Measurements from ENCODE around the gene TMIGD2.

The TMIGD2 gene

GRCh38 chr19:4266253-4267000 is 35.8 kb downstream of the TMIGD2 start:
- Histone ChIP-seq H3K4me3 (ENCODE audit: low read length) (no peak overlapping the region), H3K36me3 (ENCODE audit: control insufficient read depth, low read length) (peaks cover 43% of the 10 kb centered on the region), H3K9me2 (replicated peaks; ENCODE audit: control insufficient read depth, low read length) (no peaks in the 10 kb centered on the region)

GRCh38 chr19:4264812-4265211 is 37.4 kb downstream of the TMIGD2 start:
- Histone ChIP-seq H3K27me3 (ENCODE audit: control insufficient read depth, low read length) (no peaks in the 10 kb centered on the region), H3K4me3 (ENCODE audit: low read length) (no peak overlapping the region), H3K79me2 (ENCODE audit: control insufficient read depth, low read length) (no peaks in the 10 kb centered on the region), H3K4me2 (ENCODE audit: low read length) (no peak overlapping the region), H3K9me3 (ENCODE audit: control insufficient read depth, insufficient read depth, low read length) (no peaks in the 10 kb centered on the region), H3K4me1 (ENCODE audit: control insufficient read depth, low read length) (no peaks in the 10 kb centered on the region), H3K36me3 (ENCODE audit: control insufficient read depth, low read length) (peaks cover 49% of the 10 kb centered on the region), H4K20me1 (ENCODE audit: control insufficient read depth, insufficient read depth, low read depth, low read length) (no peaks in the 10 kb centered on the region), H3F3A (ENCODE audit: control insufficient read depth, insufficient read depth) (no peaks in the 10 kb centered on the region; the same call in 1 of the 2 replicates), H3K9me2 (replicated peaks; ENCODE audit: control insufficient read depth, low read length) (no peaks in the 10 kb centered on the region), H3K27ac (ENCODE audit: low read depth, low read length) (no peak overlapping the region)
- TF ChIP-seq EZH2phosphoT487 (IDR thresholded peaks at IDR 0.05; ENCODE audit: borderline replicate concordance, low read length) (no peak), CTCF (IDR thresholded peaks at IDR 0.05; ENCODE audit: low read depth, low read length, poor library complexity, severe bottlenecking) (no peak)

More at GRCh38 chr19:4266253-4267000, 35.8 kb downstream of the TMIGD2 start:
- H3K27ac ChIP-seq (ENCODE audit: low read depth, low read length), result no peak overlapping the region
- no peaks in the 10 kb centered on the region for H3K9me3 ChIP-seq (ENCODE audit: control insufficient read depth, insufficient read depth, low read length)
- no peak for TF ChIP-seq EZH2phosphoT487 (IDR thresholded peaks at IDR 0.05; ENCODE audit: borderline replicate concordance, low read length)
- TF ChIP-seq CTCF (IDR thresholded peaks at IDR 0.05; ENCODE audit: low read depth, low read length, poor library complexity, severe bottlenecking), result no peak
- H3F3A ChIP-seq (ENCODE audit: control insufficient read depth, insufficient read depth), result no peaks in the 10 kb centered on the region; the same call in 1 of the 2 replicates
- no peaks in the 10 kb centered on the region for H3K4me1 ChIP-seq (ENCODE audit: control insufficient read depth, low read length)
- no peak overlapping the region for H3K4me2 ChIP-seq (ENCODE audit: low read length)
- no peaks in the 10 kb centered on the region for H4K20me1 ChIP-seq (ENCODE audit: control insufficient read depth, insufficient read depth, low read depth, low read length)
- no peaks in the 10 kb centered on the region for H3K27me3 ChIP-seq (ENCODE audit: control insufficient read depth, low read length)
- no peaks in the 10 kb centered on the region for H3K79me2 ChIP-seq (ENCODE audit: control insufficient read depth, low read length)

- H3K27me3 ChIP-seq (ENCODE audit: control insufficient read depth, low read length), result no peaks in the 10 kb centered on the region
- TF ChIP-seq CTCF (IDR thresholded peaks at IDR 0.05; ENCODE audit: low read depth, low read length, poor library complexity, severe bottlenecking), result no peak
- TF ChIP-seq EZH2phosphoT487 (IDR thresholded peaks at IDR 0.05; ENCODE audit: borderline replicate concordance, low read length), result no peak
- no peaks in the 10 kb centered on the region for H4K20me1 ChIP-seq (ENCODE audit: control insufficient read depth, insufficient read depth, low read depth, low read length)
- no peak overlapping the region for H3K27ac ChIP-seq (ENCODE audit: low read depth, low read length)
- no peaks in the 10 kb centered on the region for H3K4me1 ChIP-seq (ENCODE audit: control insufficient read depth, low read length)
- H3K4me2 ChIP-seq (ENCODE audit: low read length), result no peak overlapping the region
- no peaks in the 10 kb centered on the region for H3K9me2 ChIP-seq (replicated peaks; ENCODE audit: control insufficient read depth, low read length)
- no peaks in the 10 kb centered on the region for H3K79me2 ChIP-seq (ENCODE audit: control insufficient read depth, low read length)
- H3K4me3 ChIP-seq (ENCODE audit: low read length), result no peak overlapping the region
- H3F3A ChIP-seq (ENCODE audit: control insufficient read depth, insufficient read depth), result no peaks in the 10 kb centered on the region; the same call in 1 of the 2 replicates
- H3K9me3 ChIP-seq (ENCODE audit: control insufficient read depth, insufficient read depth, low read length), result no peaks in the 10 kb centered on the region
- peaks cover 49% of the 10 kb centered on the region for H3K36me3 ChIP-seq (ENCODE audit: control insufficient read depth, low read length)
Measured at GRCh38 chr19:4260613-4261191, 41.5 kb downstream of the TMIGD2 start.
